Measurements from ENCODE around the gene NSMCE4A. TPM values are rescaled to one million over a fixed set of nuclear protein-coding genes. Genes with fewer than 3 reads are reported as not detected.

NSMCE4A gene
- polyA plus RNA-seq, 1 experiment = 14.4 TPM

DNA sequence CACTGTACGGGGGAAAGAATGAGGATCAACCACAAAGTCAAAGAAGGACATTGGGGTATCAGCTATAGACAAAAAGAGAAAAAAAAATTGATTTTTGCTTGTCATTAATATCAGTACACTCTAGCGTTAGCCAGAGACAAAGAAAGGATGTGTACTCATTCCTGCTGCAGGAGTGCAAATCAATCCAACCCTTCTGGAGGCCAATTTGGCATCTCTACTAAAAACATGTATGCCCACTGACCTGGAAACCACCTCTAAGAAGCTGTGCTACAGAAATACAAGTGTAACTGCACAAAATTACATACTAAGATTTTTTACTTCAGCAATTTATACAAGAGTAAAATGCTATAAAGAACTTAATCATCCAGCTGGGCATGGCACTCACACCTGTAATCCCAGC is 13.6 kb downstream of the NSMCE4A start:
- TF ChIP-seq, protein P1, sequence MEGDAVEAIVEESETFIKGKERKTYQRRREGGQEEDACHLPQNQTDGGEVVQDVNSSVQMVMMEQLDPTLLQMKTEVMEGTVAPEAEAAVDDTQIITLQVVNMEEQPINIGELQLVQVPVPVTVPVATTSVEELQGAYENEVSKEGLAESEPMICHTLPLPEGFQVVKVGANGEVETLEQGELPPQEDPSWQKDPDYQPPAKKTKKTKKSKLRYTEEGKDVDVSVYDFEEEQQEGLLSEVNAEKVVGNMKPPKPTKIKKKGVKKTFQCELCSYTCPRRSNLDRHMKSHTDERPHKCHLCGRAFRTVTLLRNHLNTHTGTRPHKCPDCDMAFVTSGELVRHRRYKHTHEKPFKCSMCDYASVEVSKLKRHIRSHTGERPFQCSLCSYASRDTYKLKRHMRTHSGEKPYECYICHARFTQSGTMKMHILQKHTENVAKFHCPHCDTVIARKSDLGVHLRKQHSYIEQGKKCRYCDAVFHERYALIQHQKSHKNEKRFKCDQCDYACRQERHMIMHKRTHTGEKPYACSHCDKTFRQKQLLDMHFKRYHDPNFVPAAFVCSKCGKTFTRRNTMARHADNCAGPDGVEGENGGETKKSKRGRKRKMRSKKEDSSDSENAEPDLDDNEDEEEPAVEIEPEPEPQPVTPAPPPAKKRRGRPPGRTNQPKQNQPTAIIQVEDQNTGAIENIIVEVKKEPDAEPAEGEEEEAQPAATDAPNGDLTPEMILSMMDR (IDR thresholded peaks at IDR 0.05; ENCODE audit: insufficient read depth, low read depth, low read length) = no peak
- POLR2A ChIA-PET = no interaction called here
- H3K36me3 ChIP-seq (ENCODE audit: control insufficient read depth, insufficient read depth, low read length) = peaks cover 3% of the 10 kb centered on the region
- CTCF ChIA-PET = no interaction called here
- no peaks in the 10 kb centered on the region for H3K27me3 ChIP-seq (ENCODE audit: control insufficient read depth, insufficient read depth, low read length)
- no peak overlapping the region for H3K4me3 ChIP-seq (ENCODE audit: low read depth, low read length)
- DNase-seq (ENCODE audit: low read depth) = no peak

DNA sequence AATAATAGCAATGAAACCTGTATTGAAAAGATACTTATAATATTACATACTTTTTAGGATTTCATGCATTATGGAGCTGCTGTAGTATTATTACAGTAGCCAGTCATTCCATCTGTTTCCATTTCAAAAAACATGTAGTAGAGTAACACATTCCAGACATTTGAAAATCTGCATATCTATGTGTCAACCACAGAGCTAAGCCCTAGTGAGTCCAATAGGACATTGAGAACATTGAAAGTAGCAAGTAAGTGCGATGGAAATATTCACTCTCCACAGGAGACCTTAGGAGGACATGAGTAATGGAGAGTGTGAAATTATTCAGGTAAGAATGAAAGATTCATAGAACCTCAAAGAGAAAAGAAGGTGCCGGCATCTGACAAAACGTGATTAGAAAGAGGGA is 15.3 kb downstream of the NSMCE4A start:
- no peaks in the 10 kb centered on the region for H3K27me3 ChIP-seq (ENCODE audit: control insufficient read depth, insufficient read depth, low read length)
- TF ChIP-seq, protein P1 (IDR thresholded peaks at IDR 0.05; ENCODE audit: insufficient read depth, low read depth, low read length) = no peak
- no peaks in the 10 kb centered on the region for H3K36me3 ChIP-seq (ENCODE audit: control insufficient read depth, insufficient read depth, low read length)
- POLR2A ChIA-PET = no interaction called here
- no peak for DNase-seq (ENCODE audit: low read depth)
- H3K4me3 ChIP-seq (ENCODE audit: low read depth, low read length) = no peak overlapping the region
- CTCF ChIA-PET = no interaction called here

DNA sequence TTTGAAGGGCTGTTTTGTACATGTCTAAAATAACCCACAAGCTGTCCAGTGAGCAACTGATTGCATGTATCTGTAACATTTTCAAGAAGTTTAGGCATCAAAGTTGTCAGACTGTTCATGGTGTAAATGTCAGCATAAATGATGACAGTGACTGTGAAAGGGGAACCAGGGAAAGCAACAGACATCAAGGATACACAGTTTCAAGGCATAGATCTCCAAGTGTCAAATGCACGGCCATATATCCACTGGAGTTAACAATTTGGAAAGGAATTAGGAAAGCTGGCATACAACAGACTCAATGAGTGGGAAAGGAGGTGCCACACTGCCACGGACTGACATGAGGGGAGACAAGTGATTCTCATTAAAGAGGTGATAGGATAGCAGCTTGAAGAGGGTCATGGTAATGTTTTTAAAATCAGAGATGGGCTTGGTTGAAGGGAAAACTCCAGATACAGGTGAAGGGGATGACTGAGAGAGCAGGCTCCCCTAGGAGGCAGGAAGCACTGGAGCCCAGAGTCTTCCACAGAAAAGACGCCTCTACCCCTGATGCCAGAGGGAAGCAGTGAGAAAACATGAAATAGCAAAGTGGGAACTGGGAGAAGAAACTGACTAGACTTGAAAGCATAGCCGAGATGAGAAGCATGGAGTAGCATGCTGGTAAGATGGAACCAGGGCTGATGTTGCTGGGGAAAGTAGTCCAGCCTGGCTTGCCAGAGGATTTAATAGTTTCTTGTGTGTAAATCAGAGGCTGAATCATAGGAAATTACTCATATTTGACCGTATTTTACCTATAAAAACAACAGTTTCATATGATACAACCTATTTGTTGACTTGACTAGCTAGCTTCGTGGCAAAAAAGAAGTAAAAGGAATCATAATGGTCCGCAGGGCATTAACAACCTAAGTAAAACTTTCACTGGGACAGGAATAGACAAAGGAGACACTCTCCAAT is 18.6 kb downstream of the NSMCE4A start:
- no peak overlapping the region for H3K4me3 ChIP-seq (ENCODE audit: low read depth, low read length)
- peaks cover 1% of the 10 kb centered on the region; the same call in 1 of the 2 replicates for H3K36me3 ChIP-seq (ENCODE audit: control insufficient read depth, insufficient read depth, low read length)
- ChIA-PET CTCF (interaction anchor here (0.6 kb wide), 1 partner anchor 20 kb away, joined by 3 read pairs; no protein-coding TSS in a partner anchor), POLR2A (no interaction called here)
- no peaks in the 10 kb centered on the region for H3K27me3 ChIP-seq (ENCODE audit: control insufficient read depth, insufficient read depth, low read length)
- no peak for DNase-seq (ENCODE audit: low read depth)
- TF ChIP-seq, protein P1 (IDR thresholded peaks at IDR 0.05; ENCODE audit: insufficient read depth, low read depth, low read length) = no peak

DNA sequence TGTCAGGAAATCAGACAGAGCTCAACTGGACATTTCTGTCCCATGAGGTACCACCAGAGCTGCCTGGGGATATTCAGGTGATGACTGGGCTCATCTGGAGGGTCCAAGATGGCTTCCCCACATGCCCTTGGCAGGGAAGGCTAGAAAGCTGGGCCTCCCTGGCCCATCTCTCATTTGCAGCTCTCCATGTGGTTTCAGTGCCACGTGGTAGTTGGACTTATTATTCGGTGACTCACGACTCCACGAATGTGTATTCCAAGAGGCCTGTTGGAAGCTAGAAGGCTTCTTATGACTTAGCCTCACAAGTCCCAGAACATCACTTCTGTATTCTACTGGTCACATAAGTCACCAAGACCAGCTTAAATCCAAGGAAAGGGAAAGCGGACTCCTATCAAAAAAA is 22.8 kb downstream of the NSMCE4A start:
- POLR2A ChIA-PET = no interaction called here
- Histone ChIP-seq H3K27me3 (ENCODE audit: control insufficient read depth, insufficient read depth, low read length) (no peaks in the 10 kb centered on the region), H3K36me3 (ENCODE audit: control insufficient read depth, insufficient read depth, low read length) (peaks cover 1% of the 10 kb centered on the region; the same call in 1 of the 2 replicates), H3K4me3 (ENCODE audit: low read depth, low read length) (no peak overlapping the region)
- TF ChIP-seq, protein P1 (IDR thresholded peaks at IDR 0.05; ENCODE audit: insufficient read depth, low read depth, low read length) = no peak
- CTCF ChIA-PET = interaction anchor here (0.6 to 1.6 kb wide), 3 partner anchors 22 to 107 kb away, joined by 3 to 5 read pairs (median 3); no protein-coding TSS in a partner anchor
- DNase-seq (ENCODE audit: low read depth) = no peak

DNA sequence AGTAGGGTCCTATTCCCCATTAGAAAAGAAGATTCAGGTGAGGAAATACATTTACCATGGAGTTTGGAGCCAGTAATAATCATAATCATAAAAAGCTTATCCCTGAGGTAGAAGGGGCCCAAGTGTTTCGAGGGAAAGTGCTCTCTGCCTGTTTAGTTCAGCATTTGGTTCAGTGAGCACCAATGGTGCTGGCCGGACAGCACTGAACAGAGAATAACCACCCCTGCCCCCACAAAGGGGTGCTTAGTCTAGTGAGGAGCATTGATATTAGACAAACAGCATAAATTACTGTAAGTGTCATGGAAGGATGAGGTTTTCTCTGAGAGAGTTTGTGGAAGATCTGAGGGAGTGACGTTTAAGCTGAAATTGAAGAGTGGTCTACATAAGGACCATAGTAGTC is 25.6 kb downstream of the NSMCE4A start:
- CTCF ChIA-PET = no interaction called here
- TF ChIP-seq, protein P1 (IDR thresholded peaks at IDR 0.05; ENCODE audit: insufficient read depth, low read depth, low read length) = no peak
- Histone ChIP-seq H3K4me3 (ENCODE audit: low read depth, low read length) (no peak overlapping the region), H3K36me3 (ENCODE audit: control insufficient read depth, insufficient read depth, low read length) (peaks cover 1% of the 10 kb centered on the region; the same call in 1 of the 2 replicates), H3K27me3 (ENCODE audit: control insufficient read depth, insufficient read depth, low read length) (no peaks in the 10 kb centered on the region)
- no peak for DNase-seq (ENCODE audit: low read depth)
- POLR2A ChIA-PET = no interaction called here
